HG03280 (cell line): ENCODE data around the gene TFEC.
A peak's percentile ranks its signal among the peaks of the same experiment; 100 is the strongest.
"Not testable (repeated sequence)": the region's sequence is repeated elsewhere in the genome, so short reads cannot be mapped to it uniquely, and the experiment has no call there.

Experiments
- ATAC-seq: cut with Tn5 transposase; IDR thresholded peaks from one replicate; pipeline ENCODE4 v1.9.1; 2021; ENCODE audit warnings: mild to moderate bottlenecking, moderate library complexity; ENCODE audit not compliant: unreplicated experiment

The TFEC gene

GRCh38 chr7:116030651-116031276 lies at the start of gene TFEC:
Gene TFEC (minus strand): TSS chr7:116030763. CDS start chr7:115984441, 46,322 bp downstream.
- ATAC-seq, result no peak

GRCh38 chr7:116075351-116076145 lies 45.0 kb upstream of the TFEC start:
- no peak for ATAC-seq

GRCh38 chr7:116071629-116072028 lies 41.1 kb upstream of the TFEC start:
- ATAC-seq, result no peak

GRCh38 chr7:116064179-116064578 lies 33.6 kb upstream of the TFEC start:
- ATAC-seq, result no peak

- ATAC-seq, result no peak
Measured at GRCh38 chr7:116062666-116063065, 32.1 kb upstream of the TFEC start.

- no peak for ATAC-seq
Measured at GRCh38 chr7:116052006-116052405, 21.4 kb upstream of the TFEC start.

GRCh38 chr7:116047261-116047660 lies 16.7 kb upstream of the TFEC start:
- ATAC-seq, result not testable (repeated sequence)

GRCh38 chr7:116045532-116045931 lies 15.0 kb upstream of the TFEC start:
- ATAC-seq, result no peak

- peak; percentile 93 for ATAC-seq
Measured at GRCh38 chr7:116041615-116042014, 11.1 kb upstream of the TFEC start.

- ATAC-seq, result no peak
Measured at GRCh38 chr7:116037401-116037800, 6.8 kb upstream of the TFEC start.

- ATAC-seq, result no peak
Measured at GRCh38 chr7:116034411-116034810, 3.8 kb upstream of the TFEC start.

- no peak for ATAC-seq
Measured at GRCh38 chr7:116032886-116033285, 2.3 kb upstream of the TFEC start.

- ATAC-seq, result peak; percentile 56
Measured at GRCh38 chr7:116028787-116029186, 1.8 kb downstream of the TFEC start.

- no peak for ATAC-seq
Measured at GRCh38 chr7:116027786-116028185, 2.8 kb downstream of the TFEC start.

- ATAC-seq, result no peak
Measured at GRCh38 chr7:116024826-116025809, 5.4 kb downstream of the TFEC start.

- ATAC-seq, result peak; percentile 44
Measured at GRCh38 chr7:116021237-116021636, 9.3 kb downstream of the TFEC start.

- no peak for ATAC-seq
Measured at GRCh38 chr7:116018731-116019130, 11.8 kb downstream of the TFEC start.

GRCh38 chr7:116013675-116014074 lies 16.9 kb downstream of the TFEC start:
- ATAC-seq, result no peak

GRCh38 chr7:116011584-116011983 lies 19.0 kb downstream of the TFEC start:
- no peak for ATAC-seq

- not testable (repeated sequence) for ATAC-seq
Measured at GRCh38 chr7:116004762-116005161, 25.8 kb downstream of the TFEC start.

GRCh38 chr7:115997221-115997620 lies 33.3 kb downstream of the TFEC start:
- no peak for ATAC-seq
